GM12801 (cell line): ENCODE data around the gene GPX4.

Experiments
- TF ChIP-seq, protein P1 (sequence below): IDR thresholded peaks from one replicate; pipeline ENCODE4 v1.5.1; 2011; ENCODE audit warnings: control low read depth; ENCODE audit not compliant: insufficient read length; ENCODE audit errors: extremely low read depth

The GPX4 gene

GRCh38 chr19:1149259-1150045 is 45.7 kb downstream of the GPX4 start:
- TF ChIP-seq, protein P1, sequence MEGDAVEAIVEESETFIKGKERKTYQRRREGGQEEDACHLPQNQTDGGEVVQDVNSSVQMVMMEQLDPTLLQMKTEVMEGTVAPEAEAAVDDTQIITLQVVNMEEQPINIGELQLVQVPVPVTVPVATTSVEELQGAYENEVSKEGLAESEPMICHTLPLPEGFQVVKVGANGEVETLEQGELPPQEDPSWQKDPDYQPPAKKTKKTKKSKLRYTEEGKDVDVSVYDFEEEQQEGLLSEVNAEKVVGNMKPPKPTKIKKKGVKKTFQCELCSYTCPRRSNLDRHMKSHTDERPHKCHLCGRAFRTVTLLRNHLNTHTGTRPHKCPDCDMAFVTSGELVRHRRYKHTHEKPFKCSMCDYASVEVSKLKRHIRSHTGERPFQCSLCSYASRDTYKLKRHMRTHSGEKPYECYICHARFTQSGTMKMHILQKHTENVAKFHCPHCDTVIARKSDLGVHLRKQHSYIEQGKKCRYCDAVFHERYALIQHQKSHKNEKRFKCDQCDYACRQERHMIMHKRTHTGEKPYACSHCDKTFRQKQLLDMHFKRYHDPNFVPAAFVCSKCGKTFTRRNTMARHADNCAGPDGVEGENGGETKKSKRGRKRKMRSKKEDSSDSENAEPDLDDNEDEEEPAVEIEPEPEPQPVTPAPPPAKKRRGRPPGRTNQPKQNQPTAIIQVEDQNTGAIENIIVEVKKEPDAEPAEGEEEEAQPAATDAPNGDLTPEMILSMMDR, result no peak

DNA sequence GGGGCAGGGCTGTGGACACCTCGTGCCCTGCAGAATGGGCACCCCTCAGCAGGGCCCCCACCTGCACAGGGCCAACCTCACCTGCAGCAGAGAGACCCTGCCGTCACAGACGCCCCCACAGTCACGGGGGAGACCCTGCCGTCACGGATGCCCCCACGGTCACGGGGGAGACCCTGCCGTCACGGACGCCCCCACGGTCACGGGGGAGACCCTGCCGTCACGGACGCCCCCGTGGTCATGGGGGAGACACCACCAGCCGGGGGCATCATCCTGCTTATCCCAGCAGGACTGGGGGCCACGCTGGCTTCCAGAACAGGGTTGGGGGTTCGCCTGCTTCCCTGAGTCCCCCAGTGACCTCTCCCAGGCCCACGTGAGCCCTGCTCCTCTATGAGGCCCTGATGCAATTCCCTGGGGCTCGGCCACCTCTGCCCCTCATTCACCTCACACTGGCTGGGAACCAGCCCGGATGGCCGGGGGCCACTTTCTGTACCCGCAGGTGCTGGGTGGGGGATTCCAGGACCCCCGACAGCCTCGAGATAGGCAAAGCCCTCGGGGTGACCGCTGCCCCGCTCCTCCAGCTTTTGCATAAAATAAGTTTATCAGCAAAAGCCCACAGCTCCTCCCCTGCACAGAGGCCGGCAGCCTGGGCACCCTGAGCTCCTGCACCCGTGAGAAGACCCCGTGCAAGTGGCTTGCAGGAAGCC is 46.7 kb downstream of the GPX4 start:
- TF ChIP-seq, protein P1, result no peak

DNA sequence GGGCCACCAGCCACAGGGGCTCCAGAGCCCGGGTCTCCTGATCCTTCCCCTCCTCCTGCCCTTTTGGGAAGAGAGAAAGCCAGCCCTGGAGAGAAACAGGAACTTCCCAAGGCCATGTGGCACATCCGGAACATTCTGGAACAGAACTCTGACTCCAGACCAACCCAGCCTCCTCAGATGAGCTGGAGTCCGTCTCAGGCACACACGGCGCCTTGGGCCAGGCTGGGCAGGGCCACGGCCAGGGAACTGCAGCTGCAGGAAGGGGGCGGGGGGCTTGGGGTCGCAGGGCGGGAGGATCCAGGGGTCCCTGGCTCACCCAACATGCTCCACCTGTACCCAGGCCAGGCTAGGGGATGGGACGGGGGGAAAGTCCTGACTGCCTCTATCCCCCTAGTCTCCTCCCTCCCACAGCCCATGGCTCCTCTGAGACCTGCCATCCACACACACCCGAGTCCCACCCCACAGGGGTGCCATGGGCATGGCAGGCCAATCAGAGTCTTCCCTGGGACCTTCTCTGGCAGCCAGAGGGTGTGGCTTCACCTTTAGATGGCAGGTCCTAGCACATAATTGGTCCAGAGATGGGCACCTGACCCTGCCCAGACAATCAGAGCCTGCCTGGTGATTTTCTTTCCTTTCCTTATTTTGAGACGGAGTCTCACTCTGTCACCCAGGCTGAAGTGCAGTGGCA is 47.4 kb downstream of the GPX4 start:
- TF ChIP-seq, protein P1, result no peak

- TF ChIP-seq, protein P1, result no peak
Observed at GRCh38 chr19:1151917-1152587, 48.3 kb downstream of the GPX4 start.

DNA sequence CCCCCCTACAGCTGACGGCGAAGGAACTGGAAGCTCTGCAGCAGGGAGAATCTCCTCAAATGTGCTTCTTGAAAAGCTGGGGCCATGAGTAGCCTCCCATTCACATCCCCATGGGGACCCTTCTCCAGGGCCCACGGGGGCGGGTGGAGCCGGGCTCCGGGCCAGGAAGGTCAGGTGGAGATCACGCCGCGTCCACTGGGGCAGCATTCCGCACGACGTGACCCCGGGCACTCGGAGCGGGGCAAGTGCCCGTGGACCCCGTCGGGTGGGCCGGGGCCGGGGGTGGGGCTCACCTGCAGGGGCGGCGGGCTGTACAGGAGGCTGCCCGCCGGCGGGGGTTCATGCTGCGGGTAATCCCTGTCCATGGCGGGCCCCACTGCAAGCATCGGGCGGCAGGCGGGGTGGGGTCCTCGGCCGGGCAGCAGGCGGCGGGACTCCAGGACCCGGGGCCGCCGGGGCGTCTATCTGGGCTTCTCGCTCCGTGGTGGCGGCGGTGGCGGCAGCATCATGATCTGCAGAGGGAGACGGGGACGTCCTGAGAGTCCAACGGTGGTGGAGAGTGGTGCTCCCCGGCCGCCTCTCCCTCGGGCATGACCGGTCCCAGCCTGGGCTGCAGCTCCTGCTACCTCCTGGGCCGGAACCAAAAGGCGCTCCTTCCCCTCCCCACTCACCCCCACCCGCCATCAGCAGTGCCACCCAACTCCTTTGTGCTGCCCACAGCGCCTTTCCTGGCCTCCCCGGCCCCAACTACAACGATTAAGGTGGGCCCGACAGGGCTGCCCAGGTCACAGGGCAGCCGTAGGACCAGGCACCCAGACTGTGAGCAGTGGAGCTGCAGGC is 50.3 kb downstream of the GPX4 start:
- TF ChIP-seq, protein P1, result no peak

DNA sequence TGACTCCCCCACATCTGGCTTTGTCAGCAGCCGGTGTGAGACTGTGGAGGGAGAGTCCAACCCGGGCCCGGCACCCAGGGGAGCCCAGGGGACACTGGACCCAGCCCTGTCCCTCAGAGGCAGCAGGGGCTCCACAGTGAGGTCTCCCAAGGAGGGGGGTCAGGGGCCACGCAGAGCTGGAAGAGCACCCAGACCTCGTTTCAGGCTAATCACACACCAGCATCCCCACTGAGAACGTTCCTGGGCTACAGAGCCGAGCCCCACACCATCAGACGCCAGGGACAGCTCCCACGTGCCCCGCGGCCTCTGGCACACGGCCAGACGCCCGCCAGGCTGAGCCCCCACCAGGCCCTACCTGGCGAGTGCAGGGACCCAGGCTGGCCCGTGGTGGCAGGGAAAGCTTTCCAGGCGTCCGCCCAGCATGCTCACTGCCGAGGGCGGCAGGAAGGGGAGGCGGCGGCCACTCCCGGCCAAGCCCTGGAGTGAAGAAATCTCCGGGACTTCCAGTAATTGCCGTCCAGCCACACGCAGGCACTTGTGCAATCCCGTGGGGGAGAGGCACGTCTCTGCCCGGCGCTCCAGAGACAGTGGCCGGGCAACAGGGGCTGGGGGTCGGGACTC is 51.0 kb downstream of the GPX4 start:
- TF ChIP-seq, protein P1, result no peak
